ENCODE measurements around the gene HK3. TPM values are rescaled to one million over a fixed set of nuclear protein-coding genes. Genes with fewer than 3 reads are reported as not detected.

HK3 gene
- total and polyA plus RNA-seq, 9 of the 15 experiments (the other 6 are each of a cell fraction or from before 2014, with no cell fraction given), result 0.16 TPM; not detected in 8

DNA sequence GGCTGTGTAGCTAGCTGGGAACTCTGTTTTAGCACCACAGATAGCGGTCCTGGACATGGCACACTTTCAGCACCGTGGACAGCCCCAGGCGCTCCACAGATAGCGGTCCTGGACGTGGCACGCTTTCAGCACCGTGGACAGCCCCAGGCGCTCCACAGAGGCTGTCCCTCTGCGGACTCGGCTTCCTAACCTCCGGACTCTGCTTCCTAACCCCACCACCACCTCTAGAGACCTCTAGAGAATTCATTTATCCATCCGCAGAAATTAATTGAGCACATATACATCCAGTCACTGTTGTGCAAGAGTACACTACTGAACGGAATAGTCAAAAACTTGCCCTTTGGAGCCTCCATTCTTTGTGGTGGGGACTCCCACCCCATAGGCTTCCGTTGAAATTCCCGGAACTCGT, 61.4 kb downstream of the HK3 start (continued):
- TF ChIP-seq, protein P1, sequence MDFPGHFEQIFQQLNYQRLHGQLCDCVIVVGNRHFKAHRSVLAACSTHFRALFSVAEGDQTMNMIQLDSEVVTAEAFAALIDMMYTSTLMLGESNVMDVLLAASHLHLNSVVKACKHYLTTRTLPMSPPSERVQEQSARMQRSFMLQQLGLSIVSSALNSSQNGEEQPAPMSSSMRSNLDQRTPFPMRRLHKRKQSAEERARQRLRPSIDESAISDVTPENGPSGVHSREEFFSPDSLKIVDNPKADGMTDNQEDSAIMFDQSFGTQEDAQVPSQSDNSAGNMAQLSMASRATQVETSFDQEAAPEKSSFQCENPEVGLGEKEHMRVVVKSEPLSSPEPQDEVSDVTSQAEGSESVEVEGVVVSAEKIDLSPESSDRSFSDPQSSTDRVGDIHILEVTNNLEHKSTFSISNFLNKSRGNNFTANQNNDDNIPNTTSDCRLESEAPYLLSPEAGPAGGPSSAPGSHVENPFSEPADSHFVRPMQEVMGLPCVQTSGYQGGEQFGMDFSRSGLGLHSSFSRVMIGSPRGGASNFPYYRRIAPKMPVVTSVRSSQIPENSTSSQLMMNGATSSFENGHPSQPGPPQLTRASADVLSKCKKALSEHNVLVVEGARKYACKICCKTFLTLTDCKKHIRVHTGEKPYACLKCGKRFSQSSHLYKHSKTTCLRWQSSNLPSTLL (IDR thresholded peaks at IDR 0.05), result no peak
- TF ChIP-seq, protein P2, sequence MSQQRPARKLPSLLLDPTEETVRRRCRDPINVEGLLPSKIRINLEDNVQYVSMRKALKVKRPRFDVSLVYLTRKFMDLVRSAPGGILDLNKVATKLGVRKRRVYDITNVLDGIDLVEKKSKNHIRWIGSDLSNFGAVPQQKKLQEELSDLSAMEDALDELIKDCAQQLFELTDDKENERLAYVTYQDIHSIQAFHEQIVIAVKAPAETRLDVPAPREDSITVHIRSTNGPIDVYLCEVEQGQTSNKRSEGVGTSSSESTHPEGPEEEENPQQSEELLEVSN (IDR thresholded peaks at IDR 0.05; ENCODE audit: borderline replicate concordance in 1 of 2, extremely low read depth in 1 of 2, insufficient read depth in 1 of 2, insufficient read length in 1 of 2, low read depth in 1 of 2, low read length in 1 of 2, poor library complexity in 1 of 2, severe bottlenecking in 1 of 2), result no peak
- TF ChIP-seq KLF6 (CRISPR knock-in tag; IDR thresholded peaks at IDR 0.05; ENCODE audit: borderline replicate concordance) (peak; percentile 82; the same call in 1 of the 2 replicates), HNRNPUL1 (IDR thresholded peaks at IDR 0.05; ENCODE audit: low read length) (no peak), SMARCA4 (IDR thresholded peaks at IDR 0.05) (no peak), FOXP1 (CRISPR knock-in tag; IDR thresholded peaks at IDR 0.05) (peak; percentile 100), ZNF717 (CRISPR knock-in tag; IDR thresholded peaks at IDR 0.05) (no peak)
- TF ChIP-seq, protein P3, sequence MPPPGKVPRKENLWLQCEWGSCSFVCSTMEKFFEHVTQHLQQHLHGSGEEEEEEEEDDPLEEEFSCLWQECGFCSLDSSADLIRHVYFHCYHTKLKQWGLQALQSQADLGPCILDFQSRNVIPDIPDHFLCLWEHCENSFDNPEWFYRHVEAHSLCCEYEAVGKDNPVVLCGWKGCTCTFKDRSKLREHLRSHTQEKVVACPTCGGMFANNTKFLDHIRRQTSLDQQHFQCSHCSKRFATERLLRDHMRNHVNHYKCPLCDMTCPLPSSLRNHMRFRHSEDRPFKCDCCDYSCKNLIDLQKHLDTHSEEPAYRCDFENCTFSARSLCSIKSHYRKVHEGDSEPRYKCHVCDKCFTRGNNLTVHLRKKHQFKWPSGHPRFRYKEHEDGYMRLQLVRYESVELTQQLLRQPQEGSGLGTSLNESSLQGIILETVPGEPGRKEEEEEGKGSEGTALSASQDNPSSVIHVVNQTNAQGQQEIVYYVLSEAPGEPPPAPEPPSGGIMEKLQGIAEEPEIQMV (tag; conservative IDR thresholded peaks at IDR 0.05; ENCODE audit: low read depth), result peak; percentile 82
- TF ChIP-seq, protein P4, sequence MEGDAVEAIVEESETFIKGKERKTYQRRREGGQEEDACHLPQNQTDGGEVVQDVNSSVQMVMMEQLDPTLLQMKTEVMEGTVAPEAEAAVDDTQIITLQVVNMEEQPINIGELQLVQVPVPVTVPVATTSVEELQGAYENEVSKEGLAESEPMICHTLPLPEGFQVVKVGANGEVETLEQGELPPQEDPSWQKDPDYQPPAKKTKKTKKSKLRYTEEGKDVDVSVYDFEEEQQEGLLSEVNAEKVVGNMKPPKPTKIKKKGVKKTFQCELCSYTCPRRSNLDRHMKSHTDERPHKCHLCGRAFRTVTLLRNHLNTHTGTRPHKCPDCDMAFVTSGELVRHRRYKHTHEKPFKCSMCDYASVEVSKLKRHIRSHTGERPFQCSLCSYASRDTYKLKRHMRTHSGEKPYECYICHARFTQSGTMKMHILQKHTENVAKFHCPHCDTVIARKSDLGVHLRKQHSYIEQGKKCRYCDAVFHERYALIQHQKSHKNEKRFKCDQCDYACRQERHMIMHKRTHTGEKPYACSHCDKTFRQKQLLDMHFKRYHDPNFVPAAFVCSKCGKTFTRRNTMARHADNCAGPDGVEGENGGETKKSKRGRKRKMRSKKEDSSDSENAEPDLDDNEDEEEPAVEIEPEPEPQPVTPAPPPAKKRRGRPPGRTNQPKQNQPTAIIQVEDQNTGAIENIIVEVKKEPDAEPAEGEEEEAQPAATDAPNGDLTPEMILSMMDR (IDR thresholded peaks at IDR 0.05 in 2 of 3, conservative IDR thresholded peaks at IDR 0.05 in 1 of 3; ENCODE audit: insufficient read depth in 2 of 3, low read depth in 1 of 3, low read length in 3 of 3), result peak in 1 of 3 experiments; percentile 15; a peak in 1 of 6 replicates
- TF ChIP-seq, protein P5, sequence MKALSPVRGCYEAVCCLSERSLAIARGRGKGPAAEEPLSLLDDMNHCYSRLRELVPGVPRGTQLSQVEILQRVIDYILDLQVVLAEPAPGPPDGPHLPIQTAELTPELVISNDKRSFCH (CRISPR knock-in tag; IDR thresholded peaks at IDR 0.05), result no peak
- TF ChIP-seq, protein P5 (tag; IDR thresholded peaks at IDR 0.05), result peak; percentile 92
- TF ChIP-seq, protein P6, sequence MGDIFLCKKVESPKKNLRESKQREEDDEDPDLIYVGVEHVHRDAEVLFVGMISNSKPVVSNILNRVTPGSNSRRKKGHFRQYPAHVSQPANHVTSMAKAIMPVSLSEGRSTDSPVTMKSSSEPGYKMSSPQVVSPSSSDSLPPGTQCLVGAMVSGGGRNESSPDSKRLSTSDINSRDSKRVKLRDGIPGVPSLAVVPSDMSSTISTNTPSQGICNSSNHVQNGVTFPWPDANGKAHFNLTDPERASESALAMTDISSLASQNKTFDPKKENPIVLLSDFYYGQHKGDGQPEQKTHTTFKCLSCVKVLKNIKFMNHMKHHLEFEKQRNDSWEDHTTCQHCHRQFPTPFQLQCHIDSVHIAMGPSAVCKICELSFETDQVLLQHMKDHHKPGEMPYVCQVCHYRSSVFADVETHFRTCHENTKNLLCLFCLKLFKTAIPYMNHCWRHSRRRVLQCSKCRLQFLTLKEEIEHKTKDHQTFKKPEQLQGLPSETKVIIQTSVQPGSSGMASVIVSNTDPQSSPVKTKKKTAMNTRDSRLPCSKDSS (IDR thresholded peaks at IDR 0.05; ENCODE audit: low read depth, partially characterized antibody), result no peak
- TF ChIP-seq, protein P7, sequence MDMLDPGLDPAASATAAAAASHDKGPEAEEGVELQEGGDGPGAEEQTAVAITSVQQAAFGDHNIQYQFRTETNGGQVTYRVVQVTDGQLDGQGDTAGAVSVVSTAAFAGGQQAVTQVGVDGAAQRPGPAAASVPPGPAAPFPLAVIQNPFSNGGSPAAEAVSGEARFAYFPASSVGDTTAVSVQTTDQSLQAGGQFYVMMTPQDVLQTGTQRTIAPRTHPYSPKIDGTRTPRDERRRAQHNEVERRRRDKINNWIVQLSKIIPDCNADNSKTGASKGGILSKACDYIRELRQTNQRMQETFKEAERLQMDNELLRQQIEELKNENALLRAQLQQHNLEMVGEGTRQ (CRISPR knock-in tag; IDR thresholded peaks at IDR 0.05), result peak; percentile 82
- TF ChIP-seq, protein P8, sequence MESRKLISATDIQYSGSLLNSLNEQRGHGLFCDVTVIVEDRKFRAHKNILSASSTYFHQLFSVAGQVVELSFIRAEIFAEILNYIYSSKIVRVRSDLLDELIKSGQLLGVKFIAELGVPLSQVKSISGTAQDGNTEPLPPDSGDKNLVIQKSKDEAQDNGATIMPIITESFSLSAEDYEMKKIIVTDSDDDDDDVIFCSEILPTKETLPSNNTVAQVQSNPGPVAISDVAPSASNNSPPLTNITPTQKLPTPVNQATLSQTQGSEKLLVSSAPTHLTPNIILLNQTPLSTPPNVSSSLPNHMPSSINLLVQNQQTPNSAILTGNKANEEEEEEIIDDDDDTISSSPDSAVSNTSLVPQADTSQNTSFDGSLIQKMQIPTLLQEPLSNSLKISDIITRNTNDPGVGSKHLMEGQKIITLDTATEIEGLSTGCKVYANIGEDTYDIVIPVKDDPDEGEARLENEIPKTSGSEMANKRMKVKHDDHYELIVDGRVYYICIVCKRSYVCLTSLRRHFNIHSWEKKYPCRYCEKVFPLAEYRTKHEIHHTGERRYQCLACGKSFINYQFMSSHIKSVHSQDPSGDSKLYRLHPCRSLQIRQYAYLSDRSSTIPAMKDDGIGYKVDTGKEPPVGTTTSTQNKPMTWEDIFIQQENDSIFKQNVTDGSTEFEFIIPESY (CRISPR knock-in tag; IDR thresholded peaks at IDR 0.05), result peak; percentile 97

Measured in K562 (cell line).